Gastroesophageal sphincter (tissue), 3 donors: Measurements from ENCODE around the gene DROSHA.

Experiments
- CTCF ChIP-seq, 4 experiments: fragments of 200-600 bp in 2 of 4; fragments of 450-650 bp in 2 of 4; sonication (generic) in 1 of 4; IDR thresholded peaks; one replicate each; pipeline ENCODE4 v1.5.1; 2017 to 2019; ENCODE audit warnings: antibody characterized with exemption in 4 of 4, mild to moderate bottlenecking in 2 of 4, moderate library complexity in 2 of 4
- EP300 ChIP-seq: sonication (generic); formaldehyde crosslinking; IDR thresholded peaks from one replicate; pipeline ENCODE4 v1.6.1; 2017; ENCODE audit warnings: antibody characterized with exemption, mild to moderate bottlenecking
- POLR2A ChIP-seq, 2 donors: fragments of 450-650 bp; IDR thresholded peaks; one replicate each; pipeline ENCODE4 v1.6.1; 2017; ENCODE audit warnings: antibody characterized with exemption in 2 of 2, mild to moderate bottlenecking in 2 of 2, moderate library complexity in 1 of 2
- POLR2AphosphoS5 ChIP-seq: sonication (generic); formaldehyde crosslinking; IDR thresholded peaks from one replicate; pipeline ENCODE4 v1.6.1; 2017; ENCODE audit warnings: antibody characterized with exemption

GRCh38 chr5:31573494-31574142, 41.7 kb upstream of the DROSHA start:
- no peak for TF ChIP-seq POLR2AphosphoS5
- TF ChIP-seq CTCF (IDR thresholded peaks at IDR 0.05), result no peak
- TF ChIP-seq POLR2A (IDR thresholded peaks at IDR 0.05), result no peak
- TF ChIP-seq EP300, result no peak
